H9 (cell line): Measurements from ENCODE around the gene HOXB6. TPM values are rescaled to one million over a fixed set of nuclear protein-coding genes. Genes with fewer than 3 reads are reported as not detected.

Source experiments
- DNase-seq: peaks from one replicate; pipeline ENCODE4 v3.0.0-alpha.2; 2017
- H2AFZ ChIP-seq: one replicate; pipeline ENCODE4 v1.6.1; 2013; ENCODE audit warnings: mild to moderate bottlenecking, low read length, control low read depth, moderate library complexity
- H2AK5ac ChIP-seq: 2 replicates; pipeline ENCODE4 v1.6.1; 2013; ENCODE audit warnings: low read length, control low read depth, mixed read lengths; ENCODE audit not compliant: insufficient read length
- H2BK120ac ChIP-seq: one replicate; pipeline ENCODE4 v1.6.1; 2013; ENCODE audit warnings: low read depth, mild to moderate bottlenecking, low read length, control low read depth, inconsistent platforms; ENCODE audit not compliant: poor library complexity, severe bottlenecking
- H2BK12ac ChIP-seq: 2 replicates; pipeline ENCODE4 v1.6.1; 2013; ENCODE audit warnings: low read length, control low read depth, mixed read lengths, low read depth; ENCODE audit not compliant: insufficient read length
- H2BK15ac ChIP-seq: 2 replicates; pipeline ENCODE4 v1.6.1; 2013; ENCODE audit warnings: low read depth, low read length, control low read depth
- H2BK20ac ChIP-seq: one replicate; pipeline ENCODE4 v1.6.1; 2013; ENCODE audit warnings: low read depth, mild to moderate bottlenecking, low read length, control low read depth, inconsistent platforms; ENCODE audit not compliant: poor library complexity, severe bottlenecking
- H2BK5ac ChIP-seq: 2 replicates; pipeline ENCODE4 v1.6.1; 2013; ENCODE audit warnings: low read length, control low read depth, mixed read lengths; ENCODE audit not compliant: insufficient read length
- H3K14ac ChIP-seq: 2 replicates; pipeline ENCODE4 v1.6.1; 2013; ENCODE audit warnings: low read length, control low read depth; ENCODE audit not compliant: insufficient read depth
- H3K18ac ChIP-seq: 2 replicates; pipeline ENCODE4 v1.6.1; 2013; ENCODE audit warnings: low read depth, mild to moderate bottlenecking, mixed read lengths, low read length, control low read depth; ENCODE audit not compliant: insufficient read length
- H3K23ac ChIP-seq: 2 replicates; pipeline ENCODE4 v1.6.1; 2013; ENCODE audit warnings: low read length, control low read depth, mixed read lengths, low read depth; ENCODE audit not compliant: insufficient read length
- H3K23me2 ChIP-seq: 2 replicates; pipeline ENCODE4 v1.6.1; 2013; ENCODE audit warnings: low read depth, mild to moderate bottlenecking, mixed read lengths, low read length, control low read depth; ENCODE audit not compliant: insufficient read length, poor library complexity, severe bottlenecking
- H3K27ac ChIP-seq: 2 replicates; pipeline ENCODE4 v1.5.1; 2013; ENCODE audit warnings: low read length, control low read depth, mixed read lengths, low read depth; ENCODE audit not compliant: insufficient read length
- H3K27me3 ChIP-seq: 2 replicates; pipeline ENCODE4 v1.6.1; 2013; ENCODE audit warnings: low read length, control low read depth, inconsistent platforms; ENCODE audit not compliant: insufficient read depth
- H3K4ac ChIP-seq: 2 replicates; pipeline ENCODE4 v1.6.1; 2013; ENCODE audit warnings: low read depth, mild to moderate bottlenecking, control low read depth, inconsistent platforms, low read length, moderate library complexity
- H3K4me1 ChIP-seq: 2 replicates; pipeline ENCODE4 v1.6.1; 2013; ENCODE audit warnings: low read length, control low read depth, inconsistent platforms; ENCODE audit not compliant: insufficient read depth
- H3K4me2 ChIP-seq: 2 replicates; pipeline ENCODE4 v1.6.1; 2013; ENCODE audit warnings: low read length, control low read depth, mixed read lengths; ENCODE audit not compliant: insufficient read length, insufficient read depth
- H3K56ac ChIP-seq: 2 replicates; pipeline ENCODE4 v1.6.1; 2013; ENCODE audit warnings: low read depth, mild to moderate bottlenecking, mixed read lengths, low read length, control low read depth; ENCODE audit not compliant: insufficient read length
- H3K79me1 ChIP-seq: 2 replicates; pipeline ENCODE4 v1.6.1; 2013; ENCODE audit warnings: low read depth, mild to moderate bottlenecking, moderate library complexity, low read length, control low read depth, inconsistent platforms; ENCODE audit not compliant: insufficient read depth, poor library complexity, severe bottlenecking
- H3K79me2 ChIP-seq: 2 replicates; pipeline ENCODE4 v1.6.1; 2013; ENCODE audit warnings: low read length, control low read depth, inconsistent platforms; ENCODE audit not compliant: insufficient read depth
- H3K9ac ChIP-seq: 2 replicates; pipeline ENCODE4 v1.6.1; 2013; ENCODE audit warnings: low read length, control low read depth, mixed read lengths; ENCODE audit not compliant: insufficient read length; ENCODE audit errors: extremely low read depth
- H3K9me3 ChIP-seq: one replicate; pipeline ENCODE4 v1.6.1; 2013; ENCODE audit warnings: low read depth, low read length, inconsistent platforms; ENCODE audit not compliant: control insufficient read depth
- H3T11ph ChIP-seq: one replicate; pipeline ENCODE4 v1.6.1; 2013; ENCODE audit warnings: mild to moderate bottlenecking, low read length, control low read depth, inconsistent platforms
- H4K20me1 ChIP-seq: one replicate; pipeline ENCODE4 v1.6.1; 2013; ENCODE audit not compliant: control insufficient read depth, insufficient read length, insufficient read depth
- H4K5ac ChIP-seq: 2 replicates; pipeline ENCODE4 v1.6.1; 2013; ENCODE audit warnings: low read depth, mild to moderate bottlenecking, mixed read lengths, low read length, control low read depth; ENCODE audit not compliant: insufficient read length
- H4K8ac ChIP-seq: replicated peaks from 2 replicates; pipeline ENCODE4 v1.6.1; 2013; ENCODE audit warnings: low read length, control low read depth, mixed read lengths, low read depth; ENCODE audit not compliant: insufficient read length
- H4K91ac ChIP-seq: 2 replicates; pipeline ENCODE4 v1.6.1; 2013; ENCODE audit warnings: low read depth, mild to moderate bottlenecking, moderate library complexity, mixed read lengths, low read length, control low read depth; ENCODE audit not compliant: insufficient read length
- H3K27ac Mint-ChIP-seq, 3 experiments: 2 replicates in 2 of 3; 3 replicates in 1 of 3; pipeline ENCODE4 v1.8.0; 2020 to 2021; ENCODE audit warnings: mixed read lengths in 3 of 3, mild to moderate bottlenecking in 1 of 3, moderate library complexity in 1 of 3
- H3K27me3 Mint-ChIP-seq: 2 replicates; pipeline ENCODE4 v1.8.0; 2021; ENCODE audit warnings: low read depth, mild to moderate bottlenecking, moderate library complexity, mixed read lengths
- H3K36me3 Mint-ChIP-seq, 3 experiments: 2 replicates in 2 of 3; 3 replicates in 1 of 3; pipeline ENCODE4 v1.8.0; 2020 to 2021; ENCODE audit warnings: low read depth in 3 of 3, mixed read lengths in 3 of 3; ENCODE audit not compliant: insufficient read depth in 1 of 3
- H3K4me1 Mint-ChIP-seq, 2 experiments: 2 replicates each; pipeline ENCODE4 v1.8.0; 2020; ENCODE audit warnings: mixed read lengths in 2 of 2
- H3K4me3 Mint-ChIP-seq, 2 experiments: 2 replicates in 1 of 2; 3 replicates in 1 of 2; pipeline ENCODE4 v1.8.0; 2020 to 2021; ENCODE audit warnings: mild to moderate bottlenecking in 2 of 2, mixed read lengths in 2 of 2, moderate library complexity in 1 of 2
- H3K9me3 Mint-ChIP-seq, 2 experiments: 2 replicates in 1 of 2; 3 replicates in 1 of 2; pipeline ENCODE4 v1.8.0; 2020; ENCODE audit warnings: mild to moderate bottlenecking in 2 of 2, mixed read lengths in 2 of 2, moderate library complexity in 1 of 2
- CTCF ChIP-seq: fragments of 200-600 bp; sonication (generic); conservative IDR thresholded peaks from 3 replicates; pipeline ENCODE4 v1.8.0; 2021; ENCODE audit warnings: antibody characterized with exemption, mild to moderate bottlenecking
- WGBS: extraction: QIAGEN DNeasy Blood & Tissue Kit; methylation state at CpG from one replicate; pipeline ENCODE4 v1.1.7; 2013; ENCODE audit warnings: missing lambda C conversion rate, low lambda C conversion rate, mixed read lengths; ENCODE audit not compliant: insufficient read length; ENCODE audit errors: extremely low coverage; 5-methylcytosine and 5-hydroxymethylcytosine counted together
- total RNA-seq: library from RNA; stranded (reverse); gene quantifications from 2 replicates; pipeline ENCODE4 v1.2.1, GENCODE V29; 2021

Gene HOXB6
- total RNA-seq, 1 experiment from 2014 or later: not detected

GRCh38 chr17:48565022-48565554, 39.7 kb downstream of the HOXB6 start:
- Histone ChIP-seq H2BK20ac (no peak overlapping the region), H3K9me3 (no peaks in the 10 kb centered on the region), H2BK5ac (no peak overlapping the region), H3K56ac (no peak overlapping the region), H2BK12ac (no peak overlapping the region), H4K20me1 (peaks cover 2% of the 10 kb centered on the region), H3K27ac (no peak overlapping the region), H3K23me2 (no peaks in the 10 kb centered on the region), H4K8ac (no peak overlapping the region), H3K14ac (no peak overlapping the region), H3K27me3 (peaks cover 99% of the 10 kb centered on the region), H2BK120ac (no peak overlapping the region), H3K79me2 (no peaks in the 10 kb centered on the region), H3K4ac (no peak overlapping the region), H3K18ac (no peak overlapping the region), H2AK5ac (no peak overlapping the region), H3K79me1 (no peaks in the 10 kb centered on the region), H2AFZ (no peak overlapping the region), H3K4me2 (no peak overlapping the region), H4K5ac (no peak overlapping the region), H3K9ac (no peak overlapping the region), H3T11ph (no peak overlapping the region), H3K4me1 (peaks cover 2% of the 10 kb centered on the region; the same call in 1 of the 2 replicates), H3K23ac (no peak overlapping the region), H2BK15ac (no peak overlapping the region), H4K91ac (no peak overlapping the region)
- Mint-ChIP-seq H3K27ac (no peak overlapping the region), H3K4me3 (peak overlapping the region in 1 of 2 experiments; percentile 63; a peak in 1 of 5 replicates), H3K36me3 (no peaks in the 10 kb centered on the region; a peak in 1 of 7 replicates), H3K27me3 (peaks cover 39% of the 10 kb centered on the region), H3K9me3 (peaks cover 0 to 10% of the 10 kb centered on the region in 2 experiments; a peak in 2 of 5 replicates), H3K4me1 (peaks cover 3 to 12% of the 10 kb centered on the region in 2 experiments; a peak in 3 of 4 replicates)
- no CpG with 5 or more reads among the region's 2 CpGs for WGBS
- DNase-seq: no peak
- no peak for TF ChIP-seq CTCF
